PC-9 (cell line): Measurements from ENCODE around the gene TMEM260. TPM values are rescaled to one million over a fixed set of nuclear protein-coding genes. Genes with fewer than 3 reads are reported as not detected.

Experiments
- BruUV-seq: library from RNA; stranded (reverse); fragments of 400-500 nt; replicated peaks from 2 replicates; lab custom pipeline; 2021; lab: Mats Ljungman, UMichigan
- CTCF ChIA-PET: fragments of 300-600 bp; sonication (Branson Sonifier 250); formaldehyde crosslinking; loops from one replicate; lab custom pipeline; 2022; ENCODE audit warnings: antibody characterized with exemption; lab: Charles Lee
- POLR2A ChIA-PET: fragments of 300-600 bp; sonication (Branson Sonifier 250); formaldehyde crosslinking; loops from one replicate; lab custom pipeline; 2022; ENCODE audit warnings: antibody characterized with exemption; ENCODE audit not compliant: unreplicated experiment; lab: Charles Lee
- DNase-seq, 2 experiments: peaks; one replicate each; pipeline versions ENCODE4 v3.0.0 to v3.0.0-alpha.2; 2015 to 2022; ENCODE audit warnings: mixed read lengths in 1 of 2
- H2AFZ ChIP-seq: fragments of 200-600 bp; sonication (generic); 2 replicates; pipeline ENCODE4 v1.8.1; 2017; ENCODE audit warnings: antibody characterized with exemption
- H3F3A ChIP-seq: fragments of 200-600 bp; sonication (generic); 2 replicates; pipeline ENCODE4 v1.8.1; 2017; ENCODE audit warnings: antibody characterized with exemption, mild to moderate bottlenecking, low read depth; ENCODE audit not compliant: insufficient read depth
- H3K27ac ChIP-seq: fragments of 200-600 bp; sonication (generic); 2 replicates; pipeline ENCODE4 v1.6.1; 2016; ENCODE audit warnings: mixed run types
- H3K27me3 ChIP-seq: fragments of 200-600 bp; sonication (generic); 2 replicates; pipeline ENCODE4 v1.6.1; 2016; ENCODE audit warnings: low read depth, mixed run types; ENCODE audit not compliant: insufficient read depth
- H3K36me3 ChIP-seq: fragments of 200-600 bp; sonication (generic); 2 replicates; pipeline ENCODE4 v1.6.1; 2016; ENCODE audit warnings: low read depth, mixed run types
- H3K4me1 ChIP-seq: fragments of 200-600 bp; sonication (generic); replicated peaks from 2 replicates; pipeline ENCODE4 v1.6.1; 2016; ENCODE audit warnings: mixed run types; ENCODE audit not compliant: insufficient read depth
- H3K4me2 ChIP-seq: fragments of 200-600 bp; sonication (generic); 2 replicates; pipeline ENCODE4 v1.6.1; 2017; ENCODE audit warnings: mixed run types
- H3K4me3 ChIP-seq: fragments of 200-600 bp; sonication (generic); 2 replicates; pipeline ENCODE4 v1.6.1; 2016; ENCODE audit warnings: mixed run types
- H3K79me2 ChIP-seq: fragments of 200-600 bp; sonication (generic); 2 replicates; pipeline ENCODE4 v1.6.1; 2017; ENCODE audit warnings: low read depth, mixed run types
- H3K9me2 ChIP-seq: fragments of 200-600 bp; sonication (generic); 2 replicates; pipeline ENCODE4 v1.8.1; 2017; ENCODE audit warnings: mild to moderate bottlenecking; ENCODE audit not compliant: insufficient read depth
- H3K9me3 ChIP-seq: fragments of 200-600 bp; sonication (generic); 2 replicates; pipeline ENCODE4 v1.8.1; 2016; ENCODE audit warnings: low read depth; ENCODE audit not compliant: insufficient read depth
- H4K20me1 ChIP-seq: fragments of 200-600 bp; sonication (generic); 2 replicates; pipeline ENCODE4 v1.8.1; 2017; ENCODE audit not compliant: insufficient read depth
- CTCF ChIP-seq: fragments of 200-600 bp; sonication (generic); conservative IDR thresholded peaks from 2 replicates; pipeline ENCODE4 v1.6.1; 2017; ENCODE audit warnings: mixed run types, antibody characterized with exemption, mild to moderate bottlenecking, moderate library complexity
- EZH2 ChIP-seq: fragments of 200-600 bp; sonication (generic); IDR thresholded peaks from 2 replicates; pipeline ENCODE4 v1.8.0; 2017; ENCODE audit warnings: antibody characterized with exemption, low read depth
- intact Hi-C: fragments of 100-400 bp; cut with micrococcal nuclease; formaldehyde crosslinking; loops from one replicate; pipeline ENCODE4 v1.10.0; 2022; ENCODE audit not compliant: unreplicated experiment
- total RNA-seq: library from RNA; stranded (reverse); gene quantifications from 2 replicates; pipeline ENCODE4 v1.2.3, GENCODE V29; 2021

Gene TMEM260
- total RNA-seq, 1 experiment from 2014 or later, result 12.4 TPM

- intact Hi-C loops, result loop anchor here (5.0 to 10.0 kb wide), 2 partner anchors 643 to 756 kb away; no protein-coding TSS in a partner anchor
- H3K27me3 ChIP-seq, result no peaks in the 10 kb centered on the region
- H3K9me2 ChIP-seq, result no peaks in the 10 kb centered on the region
- ChIA-PET POLR2A (no interaction called here), CTCF (no interaction called here)
- no peak overlapping the region for H3K27ac ChIP-seq
- H4K20me1 ChIP-seq, result no peaks in the 10 kb centered on the region
- no peaks in the 10 kb centered on the region for H3F3A ChIP-seq
- peaks cover 10% of the 10 kb centered on the region; the same call in 1 of the 2 replicates for H3K4me1 ChIP-seq
- BruUV-seq, result no TSS peak
- H3K36me3 ChIP-seq, result no peaks in the 10 kb centered on the region
- DNase-seq, result no peak
- no peak overlapping the region for H3K4me3 ChIP-seq
- H3K4me2 ChIP-seq, result no peak overlapping the region
- H2AFZ ChIP-seq, result no peak overlapping the region
- no peak for TF ChIP-seq CTCF
- H3K9me3 ChIP-seq, result no peaks in the 10 kb centered on the region
- no peaks in the 10 kb centered on the region for H3K79me2 ChIP-seq
Measured at GRCh38 chr14:56559182-56559581, 20.4 kb upstream of the TMEM260 start.

- no peaks in the 10 kb centered on the region for H4K20me1 ChIP-seq
- no peak for DNase-seq
- BruUV-seq, result no TSS peak
- H3K36me3 ChIP-seq, result no peaks in the 10 kb centered on the region
- intact Hi-C loops, result no loop called here
- POLR2A ChIA-PET, result no interaction called here
- H3K27me3 ChIP-seq, result peaks cover 18% of the 10 kb centered on the region
- H2AFZ ChIP-seq, result no peak overlapping the region
- H3K9me2 ChIP-seq, result no peaks in the 10 kb centered on the region
- CTCF ChIA-PET, result interaction anchor here (0.6 kb wide), 1 partner anchor 9 kb away, joined by 6 read pairs; no protein-coding TSS in a partner anchor
- H3K4me3 ChIP-seq, result no peak overlapping the region
- H3K79me2 ChIP-seq, result no peaks in the 10 kb centered on the region
- H3K4me1 ChIP-seq, result no peaks in the 10 kb centered on the region
- H3K4me2 ChIP-seq, result no peak overlapping the region
- TF ChIP-seq CTCF (no peak), EZH2 (no peak)
- no peaks in the 10 kb centered on the region for H3K9me3 ChIP-seq
- H3F3A ChIP-seq, result no peaks in the 10 kb centered on the region
- H3K27ac ChIP-seq, result no peak overlapping the region
Measured at GRCh38 chr14:56561606-56562005, 18.0 kb upstream of the TMEM260 start.

GRCh38 chr14:56562883-56563282 is 16.7 kb upstream of the TMEM260 start:
- DNase-seq, result no peak
- Histone ChIP-seq H3K79me2 (no peaks in the 10 kb centered on the region), H3K27ac (no peak overlapping the region), H3F3A (no peaks in the 10 kb centered on the region), H2AFZ (no peak overlapping the region), H3K4me2 (no peak overlapping the region), H3K9me2 (no peaks in the 10 kb centered on the region), H4K20me1 (no peaks in the 10 kb centered on the region), H3K4me3 (no peak overlapping the region), H3K9me3 (no peaks in the 10 kb centered on the region), H3K36me3 (no peaks in the 10 kb centered on the region), H3K27me3 (peaks cover 28% of the 10 kb centered on the region), H3K4me1 (no peaks in the 10 kb centered on the region)
- BruUV-seq, result no TSS peak
- intact Hi-C loops, result no loop called here
- ChIA-PET POLR2A (no interaction called here), CTCF (no interaction called here)
- TF ChIP-seq EZH2, result no peak
- no peak for TF ChIP-seq CTCF
